ENCODE data around the gene CARS1. TPM values are rescaled to one million over a fixed set of nuclear protein-coding genes. Genes with fewer than 3 reads are reported as not detected.
"Not testable (repeated sequence)": the region's sequence is repeated elsewhere in the genome, so short reads cannot be mapped to it uniquely, and the experiment has no call there.

The CARS1 gene
- total RNA-seq, 1 donor from 2014 or later = 26.0 TPM

DNA sequence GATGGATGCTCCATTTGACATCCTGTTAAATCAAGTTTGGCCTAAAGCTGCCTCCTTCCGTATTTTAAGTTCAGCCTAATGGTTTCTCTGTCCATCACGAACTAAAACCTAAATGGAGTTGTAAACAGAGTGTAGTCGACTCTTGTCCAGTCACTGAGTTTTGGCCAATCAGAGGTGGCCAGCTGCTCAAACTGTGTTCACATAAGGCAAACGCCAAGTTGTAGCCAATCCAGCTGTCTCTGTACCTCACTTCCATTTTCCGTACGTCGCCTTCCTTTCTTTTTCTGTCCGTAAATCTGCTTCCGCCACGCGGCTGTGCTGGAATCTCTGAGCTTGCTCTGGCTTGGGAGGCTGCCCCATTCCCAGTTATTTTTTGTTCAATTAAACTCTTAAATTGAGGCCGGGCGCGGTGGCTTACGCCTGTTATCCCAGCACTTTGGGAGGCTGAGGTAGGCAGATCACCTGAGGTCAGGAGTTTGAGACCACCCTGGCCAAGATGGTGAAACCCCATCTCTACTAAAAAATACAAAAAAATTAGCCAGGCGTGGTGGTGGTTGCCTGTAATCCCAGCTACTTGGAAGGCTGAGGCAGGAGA lies 20.7 kb upstream of the CARS1 start:
- Histone ChIP-seq H3K4me1 (no peaks in the 10 kb centered on the region), H3K27me3 (no peaks in the 10 kb centered on the region), H3K4me3 (no peak overlapping the region), H3K27ac (no peak overlapping the region), H3K9me3 (no peaks in the 10 kb centered on the region), H3K36me3 (no peaks in the 10 kb centered on the region)
- DNase-seq (ENCODE audit: extremely low spot score in 2 of 2) = no peak
- intact Hi-C loops (cut with DNase I) = no loop called here
- TF ChIP-seq POLR2A (IDR thresholded peaks at IDR 0.05) (no peak), POLR2AphosphoS5 (IDR thresholded peaks at IDR 0.05; ENCODE audit: insufficient read depth in 1 of 2, low read depth in 1 of 2) (no peak)
- TF ChIP-seq, protein P1, sequence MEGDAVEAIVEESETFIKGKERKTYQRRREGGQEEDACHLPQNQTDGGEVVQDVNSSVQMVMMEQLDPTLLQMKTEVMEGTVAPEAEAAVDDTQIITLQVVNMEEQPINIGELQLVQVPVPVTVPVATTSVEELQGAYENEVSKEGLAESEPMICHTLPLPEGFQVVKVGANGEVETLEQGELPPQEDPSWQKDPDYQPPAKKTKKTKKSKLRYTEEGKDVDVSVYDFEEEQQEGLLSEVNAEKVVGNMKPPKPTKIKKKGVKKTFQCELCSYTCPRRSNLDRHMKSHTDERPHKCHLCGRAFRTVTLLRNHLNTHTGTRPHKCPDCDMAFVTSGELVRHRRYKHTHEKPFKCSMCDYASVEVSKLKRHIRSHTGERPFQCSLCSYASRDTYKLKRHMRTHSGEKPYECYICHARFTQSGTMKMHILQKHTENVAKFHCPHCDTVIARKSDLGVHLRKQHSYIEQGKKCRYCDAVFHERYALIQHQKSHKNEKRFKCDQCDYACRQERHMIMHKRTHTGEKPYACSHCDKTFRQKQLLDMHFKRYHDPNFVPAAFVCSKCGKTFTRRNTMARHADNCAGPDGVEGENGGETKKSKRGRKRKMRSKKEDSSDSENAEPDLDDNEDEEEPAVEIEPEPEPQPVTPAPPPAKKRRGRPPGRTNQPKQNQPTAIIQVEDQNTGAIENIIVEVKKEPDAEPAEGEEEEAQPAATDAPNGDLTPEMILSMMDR (IDR thresholded peaks at IDR 0.05) = no peak

GRCh38 chr11:3077189-3077836 lies 20.1 kb upstream of the CARS1 start:
- TF ChIP-seq, protein P1 (IDR thresholded peaks at IDR 0.05) = no peak
- TF ChIP-seq POLR2A (IDR thresholded peaks at IDR 0.05) = no peak
- TF ChIP-seq POLR2AphosphoS5 (IDR thresholded peaks at IDR 0.05; ENCODE audit: insufficient read depth in 1 of 2, low read depth in 1 of 2) = no peak
- H3K9me3 ChIP-seq = no peaks in the 10 kb centered on the region
- no peak for DNase-seq (ENCODE audit: extremely low spot score in 2 of 2)

GRCh38 chr11:3074912-3075589 lies 17.8 kb upstream of the CARS1 start:
- Histone ChIP-seq H3K27me3 (no peaks in the 10 kb centered on the region), H3K9me3 (no peaks in the 10 kb centered on the region), H3K4me1 (no peaks in the 10 kb centered on the region), H3K36me3 (no peaks in the 10 kb centered on the region), H3K27ac (no peak overlapping the region), H3K4me3 (no peak overlapping the region)
- no peak for DNase-seq (ENCODE audit: extremely low spot score in 2 of 2)
- TF ChIP-seq POLR2A (IDR thresholded peaks at IDR 0.05) (no peak), POLR2AphosphoS5 (IDR thresholded peaks at IDR 0.05; ENCODE audit: insufficient read depth in 1 of 2, low read depth in 1 of 2) (no peak)
- TF ChIP-seq, protein P1 (IDR thresholded peaks at IDR 0.05) = no peak
- intact Hi-C loops (cut with DNase I) = no loop called here

More at GRCh38 chr11:3077189-3077836, 20.1 kb upstream of the CARS1 start:
- no peaks in the 10 kb centered on the region for H3K36me3 ChIP-seq
- H3K4me3 ChIP-seq = no peak overlapping the region
- H3K27me3 ChIP-seq = no peaks in the 10 kb centered on the region
- intact Hi-C loops (cut with DNase I) = no loop called here
- no peaks in the 10 kb centered on the region for H3K4me1 ChIP-seq
- H3K27ac ChIP-seq = no peak overlapping the region

DNA sequence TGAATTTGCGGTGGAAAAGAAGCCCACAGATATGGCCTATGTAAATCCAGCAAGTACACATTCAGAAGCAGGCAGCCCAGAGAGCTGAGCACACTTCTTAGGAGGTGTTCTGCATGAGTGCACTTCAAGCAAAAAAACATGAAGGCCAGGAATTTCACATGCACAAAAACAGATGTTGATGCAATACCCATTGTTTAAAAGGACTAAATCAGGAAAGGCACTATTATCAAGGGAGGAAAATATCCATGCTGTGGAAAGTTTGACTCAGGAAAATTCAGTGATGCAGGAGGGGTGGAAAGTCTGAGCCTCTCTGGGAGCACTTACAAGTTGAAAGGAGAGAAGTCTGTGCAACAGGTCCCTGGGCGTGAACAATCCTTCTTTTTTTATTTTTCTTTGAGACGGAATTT lies 15.8 kb upstream of the CARS1 start:
- no peaks in the 10 kb centered on the region for H3K9me3 ChIP-seq
- no peak for DNase-seq (ENCODE audit: extremely low spot score in 2 of 2)
- no peaks in the 10 kb centered on the region for H3K27me3 ChIP-seq
- H3K4me3 ChIP-seq = no peak overlapping the region
- intact Hi-C loops (cut with DNase I) = no loop called here
- H3K36me3 ChIP-seq = no peaks in the 10 kb centered on the region
- no peak for TF ChIP-seq POLR2A (IDR thresholded peaks at IDR 0.05)
- peak in 1 of 2 donors; percentile 88 for TF ChIP-seq POLR2AphosphoS5 (IDR thresholded peaks at IDR 0.05; ENCODE audit: insufficient read depth in 1 of 2, low read depth in 1 of 2)
- peak overlapping the region; percentile 5 for H3K27ac ChIP-seq
- H3K4me1 ChIP-seq = no peaks in the 10 kb centered on the region

DNA sequence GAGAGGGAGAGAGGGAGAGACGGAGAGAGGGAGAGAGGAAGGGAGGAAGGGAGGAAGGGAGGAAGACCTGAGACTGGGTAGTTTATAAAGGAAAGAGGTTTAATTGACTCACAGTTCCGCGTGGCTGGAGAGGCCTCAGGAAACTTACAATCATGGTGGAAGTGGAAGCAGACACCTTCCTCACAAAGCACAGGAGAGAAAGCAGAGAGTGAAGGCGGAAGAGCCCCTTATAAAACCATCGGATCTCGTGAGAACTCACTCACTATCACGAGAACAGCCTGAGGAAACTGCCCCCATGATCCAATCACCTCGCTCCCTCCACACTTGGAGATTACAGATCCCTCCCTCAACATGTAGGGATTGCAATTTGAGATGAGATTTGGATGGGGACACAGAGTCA lies 12.2 kb upstream of the CARS1 start:
- TF ChIP-seq POLR2A (IDR thresholded peaks at IDR 0.05) (no peak), POLR2AphosphoS5 (IDR thresholded peaks at IDR 0.05; ENCODE audit: insufficient read depth in 1 of 2, low read depth in 1 of 2) (no peak)
- TF ChIP-seq, protein P1 (IDR thresholded peaks at IDR 0.05) = no peak
- H3K9me3 ChIP-seq = no peaks in the 10 kb centered on the region
- intact Hi-C loops (cut with DNase I) = no loop called here
- no peaks in the 10 kb centered on the region for H3K27me3 ChIP-seq
- no peak overlapping the region for H3K4me3 ChIP-seq
- H3K4me1 ChIP-seq = no peaks in the 10 kb centered on the region
- no peak overlapping the region for H3K27ac ChIP-seq
- DNase-seq (ENCODE audit: extremely low spot score in 2 of 2) = no peak
- no peaks in the 10 kb centered on the region for H3K36me3 ChIP-seq

DNA sequence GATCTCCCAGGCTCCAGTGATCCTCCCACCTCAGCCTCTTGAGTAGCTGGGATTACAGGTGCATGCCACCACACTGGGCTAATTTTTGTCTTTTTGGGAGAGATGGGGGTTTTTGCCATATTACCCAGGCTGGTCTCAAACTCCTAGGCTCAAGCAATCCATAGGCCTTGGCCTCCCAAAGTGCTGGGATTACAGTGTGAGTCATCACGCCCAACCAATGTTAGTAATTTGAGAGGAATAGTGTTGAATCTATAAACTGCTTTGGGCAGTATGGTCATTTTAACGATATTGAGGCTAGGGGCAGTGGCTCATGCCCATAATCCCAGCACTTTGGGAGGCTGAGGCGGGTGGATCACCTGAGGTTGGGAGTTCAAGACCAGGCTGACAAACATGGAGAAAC lies 9.1 kb upstream of the CARS1 start:
- intact Hi-C loops (cut with DNase I); H3K27ac ChIP-seq; H3K36me3 ChIP-seq; H3K27me3 ChIP-seq; H3K4me1 ChIP-seq; H3K4me3 ChIP-seq; H3K9me3 ChIP-seq; DNase-seq (ENCODE audit: extremely low spot score in 2 of 2): not testable (repeated sequence)

DNA sequence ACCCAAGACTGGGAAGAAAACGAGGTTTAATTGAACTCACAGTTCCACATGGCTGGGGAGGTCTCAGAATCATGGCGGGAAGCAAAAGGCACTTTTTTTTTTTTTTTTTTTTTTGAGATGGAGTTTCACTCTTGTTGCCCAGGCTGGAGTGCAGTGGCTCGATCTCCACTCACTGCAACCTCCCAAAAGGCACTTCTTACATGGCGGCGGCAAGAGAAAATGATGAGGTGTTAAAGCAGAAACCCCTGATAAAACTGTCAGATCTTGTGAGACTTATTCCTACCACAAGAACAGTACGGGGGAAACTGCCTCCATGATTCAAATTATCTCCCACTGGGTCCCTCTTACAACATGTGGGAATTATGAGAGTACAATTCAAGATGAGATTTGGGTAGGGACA lies 7.5 kb upstream of the CARS1 start:
- intact Hi-C loops (cut with DNase I); H3K27me3 ChIP-seq; H3K4me1 ChIP-seq; H3K9me3 ChIP-seq; DNase-seq (ENCODE audit: extremely low spot score in 2 of 2); H3K36me3 ChIP-seq; H3K4me3 ChIP-seq; H3K27ac ChIP-seq: not testable (repeated sequence)

DNA sequence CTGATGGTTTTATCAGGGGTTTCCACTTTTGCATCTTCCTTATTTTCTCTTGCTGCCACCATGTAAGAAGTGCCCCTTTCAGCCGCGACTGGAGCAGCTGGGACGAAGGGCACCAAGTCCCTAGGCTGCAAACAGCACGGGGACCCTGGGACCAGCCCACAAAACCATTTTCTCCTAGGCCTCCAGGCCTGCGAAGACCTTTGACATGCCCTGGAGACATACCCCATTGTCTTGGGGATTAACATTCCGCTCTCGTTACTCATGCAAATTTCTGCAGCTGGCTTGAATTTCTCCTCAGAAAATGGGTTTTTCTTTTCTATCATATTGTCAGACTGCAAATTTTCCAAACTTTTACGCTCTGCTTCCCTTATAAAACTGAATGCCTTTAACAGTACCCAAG lies 6.7 kb upstream of the CARS1 start:
- H3K4me3 ChIP-seq; H3K36me3 ChIP-seq; H3K4me1 ChIP-seq; intact Hi-C loops (cut with DNase I); H3K27me3 ChIP-seq; H3K9me3 ChIP-seq; DNase-seq (ENCODE audit: extremely low spot score in 2 of 2); H3K27ac ChIP-seq: not testable (repeated sequence)

Data from vagina (tissue), 2 donors.